Endothelial cell of umbilical vein (primary cell): ENCODE results near the gene TRMT6.

ENCODE experiments used
- CTCF ChIP-seq, 2 donors: IDR thresholded peaks; 1 replicate in 1 of 2; 2 replicates in 1 of 2; pipeline ENCODE4 v1.5.1; 2011; ENCODE audit warnings: low read length in 2 of 2, mild to moderate bottlenecking in 2 of 2, moderate library complexity in 2 of 2, control low read depth in 1 of 2, inconsistent platforms in 1 of 2, low read depth in 1 of 2; ENCODE audit not compliant: insufficient read depth in 1 of 2; ENCODE audit errors: extremely low read depth in 1 of 2
- EZH2 ChIP-seq: IDR thresholded peaks from 2 replicates; pipeline ENCODE4 v1.6.1; 2012; ENCODE audit warnings: borderline replicate concordance, low read depth, mild to moderate bottlenecking, moderate library complexity, low read length, inconsistent platforms; ENCODE audit not compliant: severe bottlenecking
- JUN ChIP-seq: IDR thresholded peaks from 2 replicates; pipeline ENCODE4 v1.6.1; 2011; ENCODE audit warnings: borderline replicate concordance, low read depth; ENCODE audit not compliant: insufficient read length, insufficient read depth
- POLR2A ChIP-seq: IDR thresholded peaks from 2 replicates; pipeline ENCODE4 v1.6.1; 2012; ENCODE audit warnings: low read depth, mild to moderate bottlenecking, control low read depth, low read length
- POLR2AphosphoS5 ChIP-seq: IDR thresholded peaks from 2 replicates; pipeline ENCODE4 v1.6.1; 2012; ENCODE audit warnings: low read depth, mild to moderate bottlenecking, control low read depth, low read length, moderate library complexity; ENCODE audit not compliant: insufficient read depth

GRCh38 chr20:5991623-5992441 is 41.5 kb upstream of the TRMT6 start:
- TF ChIP-seq CTCF (IDR thresholded peaks at IDR 0.05; ENCODE audit: extremely low read depth in 1 of 2, insufficient read depth in 1 of 2, low read depth in 1 of 2, low read length in 2 of 2) (no peak), POLR2A (no peak), POLR2AphosphoS5 (no peak), EZH2 (no peak), JUN (no peak)
